ENCODE measurements around the gene NR5A2.

NR5A2 gene

GRCh38 chr1:199995096-199995685, 32.3 kb upstream of the NR5A2 start:
- DNase-seq (ENCODE audit: low read depth) = no peak
- TF ChIP-seq CTCF (IDR thresholded peaks at IDR 0.05; ENCODE audit: low read depth, low read length, missing control alignments) = no peak
- in situ Hi-C loops (cut with HindIII; ENCODE audit: low sequenced_read_pairs) = no loop called here
- H3K4me3 ChIP-seq (ENCODE audit: low read depth, low read length) = no peak overlapping the region

GRCh38 chr1:200005165-200005564, 22.3 kb upstream of the NR5A2 start:
- no peak for DNase-seq (ENCODE audit: low read depth)
- H3K4me3 ChIP-seq (ENCODE audit: low read depth, low read length) = no peak overlapping the region
- in situ Hi-C loops (cut with HindIII; ENCODE audit: low sequenced_read_pairs) = no loop called here
- no peak for TF ChIP-seq CTCF (IDR thresholded peaks at IDR 0.05; ENCODE audit: low read depth, low read length, missing control alignments)

DNA sequence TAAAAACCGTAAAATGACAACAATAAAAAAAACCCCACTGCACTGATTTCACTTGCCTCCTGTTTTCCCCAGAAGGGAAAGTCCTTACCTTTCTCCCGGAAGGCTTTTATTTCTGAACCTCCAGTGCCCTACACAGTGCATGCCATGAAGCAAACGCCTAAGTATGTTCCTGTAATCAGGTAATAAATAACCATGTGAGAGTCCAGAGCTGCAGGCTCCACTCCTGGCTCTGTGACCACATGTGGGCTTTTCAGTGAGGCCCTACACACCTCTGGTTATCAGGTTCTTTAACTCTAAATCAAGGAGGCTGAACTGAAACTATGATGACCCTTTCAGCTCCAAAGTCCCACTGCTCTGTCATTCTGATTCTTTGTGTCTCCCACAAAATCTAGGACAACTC, 20.8 kb upstream of the NR5A2 start:
- DNase-seq (ENCODE audit: low read depth) = no peak
- H3K4me3 ChIP-seq (ENCODE audit: low read depth, low read length) = no peak overlapping the region
- no peak for TF ChIP-seq CTCF (IDR thresholded peaks at IDR 0.05; ENCODE audit: low read depth, low read length, missing control alignments)
- in situ Hi-C loops (cut with HindIII; ENCODE audit: low sequenced_read_pairs) = no loop called here

DNA sequence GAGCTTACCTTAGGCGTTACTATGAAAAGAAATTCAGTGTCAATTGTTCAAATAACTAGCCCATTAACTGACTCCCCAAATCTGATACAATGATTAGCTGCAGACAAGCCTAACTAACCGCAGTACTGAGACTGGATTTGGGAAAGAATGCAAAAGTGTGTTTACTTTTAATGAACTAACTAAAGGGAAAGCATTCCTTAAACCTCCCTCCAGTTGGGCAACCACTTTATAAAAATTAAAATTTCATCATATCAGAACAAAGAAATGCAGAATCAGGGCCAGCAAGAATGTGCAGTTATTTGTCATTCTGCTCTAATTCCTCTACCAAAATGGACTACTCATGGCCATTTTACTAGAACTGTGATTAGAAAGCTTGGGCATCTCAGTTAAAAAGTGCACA, 11.7 kb upstream of the NR5A2 start:
- in situ Hi-C loops (cut with HindIII; ENCODE audit: low sequenced_read_pairs) = no loop called here
- no peak for TF ChIP-seq CTCF (IDR thresholded peaks at IDR 0.05; ENCODE audit: low read depth, low read length, missing control alignments)
- no peak for DNase-seq (ENCODE audit: low read depth)
- no peak overlapping the region for H3K4me3 ChIP-seq (ENCODE audit: low read depth, low read length)

DNA sequence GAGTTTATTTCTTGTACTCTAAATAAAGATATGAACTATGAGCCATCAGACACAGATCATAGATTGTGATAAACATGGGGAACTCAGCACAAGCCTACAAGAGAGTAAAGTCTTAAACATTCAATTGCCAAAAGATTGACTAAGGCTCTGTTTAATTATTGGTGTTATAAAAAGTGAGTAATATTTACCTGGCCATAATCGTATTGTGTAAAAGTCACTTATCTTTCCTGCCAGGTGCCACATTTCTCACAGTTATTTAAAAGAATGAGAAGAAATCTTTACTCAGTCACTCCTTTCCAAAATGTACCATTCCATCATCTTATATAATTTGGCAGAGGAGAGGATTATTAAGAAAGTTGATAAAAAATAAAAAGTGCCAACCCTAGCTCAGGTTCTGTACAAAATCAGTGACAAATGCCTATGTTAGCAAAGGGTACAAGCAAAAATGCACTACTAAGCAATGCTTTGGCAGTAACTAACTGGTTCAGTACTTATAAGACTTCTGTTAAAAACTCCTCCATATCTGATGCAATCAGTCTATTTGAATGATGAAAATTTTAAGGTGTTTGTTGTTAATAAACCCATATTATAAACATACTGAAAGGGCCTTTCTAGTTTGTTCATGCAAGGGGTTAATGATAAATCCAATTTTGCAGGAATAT, 5.8 kb upstream of the NR5A2 start:
- no peak for DNase-seq (ENCODE audit: low read depth)
- in situ Hi-C loops (cut with HindIII; ENCODE audit: low sequenced_read_pairs) = no loop called here
- no peak overlapping the region for H3K4me3 ChIP-seq (ENCODE audit: low read depth, low read length)
- TF ChIP-seq CTCF (IDR thresholded peaks at IDR 0.05; ENCODE audit: low read depth, low read length, missing control alignments) = no peak

DNA sequence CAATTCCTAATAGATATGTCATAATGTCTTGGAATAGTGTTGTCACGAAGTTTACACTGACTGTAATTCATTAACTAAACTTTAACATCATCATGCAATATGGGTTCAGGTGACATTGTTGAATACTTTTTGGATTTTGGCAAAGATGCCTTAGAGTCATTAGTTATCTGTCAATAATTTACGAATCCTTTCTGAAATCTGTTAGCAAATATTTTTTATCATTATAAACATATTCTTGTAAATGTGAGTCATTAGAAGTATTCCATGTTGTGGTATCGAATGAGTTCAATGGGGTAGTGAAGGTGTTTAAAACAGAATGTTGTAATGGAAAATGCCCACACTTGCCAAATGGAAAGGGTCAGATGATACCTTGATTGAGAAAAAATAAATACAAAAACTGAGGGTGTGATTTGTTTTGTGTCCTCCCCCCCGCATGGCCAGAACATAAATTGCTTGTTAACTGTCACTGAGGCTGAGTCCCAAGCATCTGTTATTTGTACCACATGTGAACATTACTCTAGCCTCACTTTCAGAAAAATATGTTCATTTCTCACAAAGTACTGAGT, 5.2 kb upstream of the NR5A2 start:
- in situ Hi-C loops (cut with HindIII; ENCODE audit: low sequenced_read_pairs) = no loop called here
- no peak overlapping the region for H3K4me3 ChIP-seq (ENCODE audit: low read depth, low read length)
- no peak for TF ChIP-seq CTCF (IDR thresholded peaks at IDR 0.05; ENCODE audit: low read depth, low read length, missing control alignments)
- no peak for DNase-seq (ENCODE audit: low read depth)
